ENCODE data around the gene ATP1B1.

ATP1B1 gene

DNA sequence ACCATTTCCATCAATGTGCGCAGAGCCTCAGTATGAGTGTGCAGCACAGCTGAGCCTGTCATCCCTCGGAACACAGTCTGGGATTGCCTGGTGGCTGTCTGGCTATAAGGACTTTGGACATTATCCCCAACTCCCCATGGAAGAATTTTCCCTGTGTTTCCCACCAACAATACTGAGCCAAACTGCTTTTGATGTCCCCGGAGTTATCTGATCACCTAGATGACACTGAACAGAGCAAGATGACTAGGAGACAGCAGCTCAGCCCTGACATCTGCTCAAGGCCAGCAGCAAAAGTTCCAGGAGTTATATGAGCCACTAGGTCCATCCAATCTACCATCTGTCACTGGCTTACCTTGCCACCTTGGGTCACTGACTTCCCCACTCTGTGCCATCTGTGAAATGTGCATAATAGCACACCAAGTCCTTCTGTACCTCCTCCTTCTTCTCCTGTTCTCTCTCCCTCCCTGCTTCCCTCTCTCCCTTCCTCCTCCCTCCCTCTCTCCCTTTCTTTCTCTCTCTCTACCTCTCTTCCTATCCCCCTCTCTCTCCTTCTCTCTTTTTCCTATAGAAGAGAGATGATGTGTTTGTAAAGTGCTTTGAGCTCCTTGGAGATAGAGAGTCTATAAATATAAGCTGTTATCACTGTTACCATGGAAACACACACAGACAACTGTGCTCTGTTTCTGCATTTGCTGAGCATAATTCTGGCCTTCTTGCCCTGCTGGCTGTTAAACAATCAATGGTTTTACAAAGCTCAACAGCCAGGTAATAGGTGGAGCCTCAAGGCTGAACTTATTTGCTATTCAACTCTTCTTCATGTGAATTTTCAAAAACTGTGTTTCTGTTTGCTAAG lies 19.7 kb upstream of the ATP1B1 start:
- no peak for TF ChIP-seq ZNF274 (IDR thresholded peaks at IDR 0.05; ENCODE audit: low read depth, low read length)
- no peak overlapping the region for H3K4me3 ChIP-seq (ENCODE audit: low read length)

DNA sequence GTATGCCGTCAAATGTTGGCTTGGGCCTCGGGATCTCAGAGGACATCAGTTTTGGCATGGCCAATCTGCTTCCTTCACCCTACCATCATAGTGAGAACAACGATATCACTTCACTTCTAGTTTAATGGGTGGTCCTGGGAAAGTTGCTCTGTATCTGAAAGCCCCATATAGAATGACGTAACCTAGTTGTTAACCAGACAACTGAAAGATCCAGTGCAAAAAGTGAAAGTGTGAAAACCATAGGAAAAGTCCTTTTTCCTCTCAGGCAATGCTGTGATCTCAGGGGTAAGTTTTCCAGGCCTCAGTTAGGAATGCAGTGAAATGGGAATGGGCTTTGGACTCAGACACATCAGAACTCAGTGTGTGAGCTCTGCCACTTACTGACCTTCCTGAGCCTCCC lies 18.6 kb upstream of the ATP1B1 start:
- no peak overlapping the region for H3K4me3 ChIP-seq (ENCODE audit: low read length)
- TF ChIP-seq ZNF274 (IDR thresholded peaks at IDR 0.05; ENCODE audit: low read depth, low read length), result no peak

DNA sequence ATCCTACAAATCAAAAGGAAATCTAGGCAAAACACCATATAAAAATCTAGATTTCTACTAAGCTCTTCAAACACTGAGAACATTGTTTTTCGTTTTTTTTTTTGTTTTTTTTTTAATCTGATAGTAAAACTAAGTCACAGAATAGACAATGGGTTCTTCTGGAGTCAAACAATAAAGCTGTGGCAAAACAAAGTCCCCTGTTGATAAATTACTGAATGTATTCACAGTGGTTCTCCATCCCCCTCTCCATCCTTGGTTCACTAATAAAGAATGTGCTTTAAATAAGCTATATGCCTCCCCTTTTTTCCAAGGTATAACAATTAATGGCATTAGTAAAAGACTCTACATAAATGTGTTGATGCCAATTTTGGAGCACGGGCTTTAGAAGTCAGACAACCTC lies 16.7 kb upstream of the ATP1B1 start:
- TF ChIP-seq ZNF274 (IDR thresholded peaks at IDR 0.05; ENCODE audit: low read depth, low read length), result no peak
- H3K4me3 ChIP-seq (ENCODE audit: low read length), result no peak overlapping the region

GRCh38 chr1:169090308-169090899 lies 16.1 kb upstream of the ATP1B1 start:
- H3K4me3 ChIP-seq (ENCODE audit: low read length), result no peak overlapping the region
- no peak for TF ChIP-seq ZNF274 (IDR thresholded peaks at IDR 0.05; ENCODE audit: low read depth, low read length)

DNA sequence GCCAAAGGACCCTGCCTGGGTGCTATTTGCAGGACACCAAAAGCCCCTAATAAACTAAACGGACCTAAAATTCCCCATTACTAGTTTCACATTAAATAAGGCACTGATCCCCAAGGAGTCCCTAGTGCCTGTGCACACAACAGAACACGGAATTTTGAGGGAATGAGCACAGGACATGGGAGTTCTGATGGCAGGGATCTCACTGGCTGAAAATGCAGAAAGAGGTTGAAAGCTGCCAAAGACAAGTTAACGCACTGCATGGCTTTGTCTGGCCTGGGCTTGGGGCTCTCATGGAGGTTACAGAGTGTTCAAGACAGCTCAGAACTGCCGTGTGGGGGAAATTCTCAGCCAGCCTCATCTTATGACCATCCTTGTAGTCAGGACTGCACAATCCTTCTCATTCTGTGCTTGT lies 15.6 kb upstream of the ATP1B1 start:
- no peak overlapping the region for H3K4me3 ChIP-seq (ENCODE audit: low read length)

DNA sequence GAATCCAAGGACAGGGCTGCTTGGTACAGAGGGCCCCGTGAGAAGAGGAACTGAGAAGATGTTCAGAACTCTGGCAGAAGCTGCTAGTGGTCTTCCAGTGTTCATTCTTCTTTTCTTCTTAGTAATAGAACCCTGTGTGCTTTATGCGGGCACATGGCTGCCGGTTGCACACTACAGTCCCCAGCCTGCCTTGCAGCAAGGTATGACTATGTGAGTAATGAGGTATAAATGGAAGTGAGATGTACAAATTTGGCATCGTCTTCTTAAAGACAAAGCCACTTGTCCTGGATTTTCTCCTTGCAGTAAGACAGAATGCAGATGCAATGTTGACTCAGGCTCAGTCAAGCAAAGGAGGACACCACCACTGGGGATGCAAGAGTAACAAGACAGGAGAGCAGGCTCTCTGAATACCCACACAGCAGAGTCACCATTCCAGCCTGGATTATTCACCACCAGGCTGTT lies 15.0 kb upstream of the ATP1B1 start:
- TF ChIP-seq ZNF274 (IDR thresholded peaks at IDR 0.05; ENCODE audit: low read depth, low read length), result no peak
- H3K4me3 ChIP-seq (ENCODE audit: low read length), result no peak overlapping the region

More for the DNA sequence above, 15.6 kb upstream of the ATP1B1 start:
- no peak for TF ChIP-seq ZNF274 (IDR thresholded peaks at IDR 0.05; ENCODE audit: low read depth, low read length)

GRCh38 chr1:169092399-169092798 lies 14.1 kb upstream of the ATP1B1 start:
- TF ChIP-seq ZNF274 (IDR thresholded peaks at IDR 0.05; ENCODE audit: low read depth, low read length), result no peak
- H3K4me3 ChIP-seq (ENCODE audit: low read length), result no peak overlapping the region

- no peak overlapping the region for H3K4me3 ChIP-seq (ENCODE audit: low read length)
- TF ChIP-seq ZNF274 (IDR thresholded peaks at IDR 0.05; ENCODE audit: low read depth, low read length), result no peak
These were observed 11.5 kb upstream of the ATP1B1 start for GRCh38 chr1:169094897-169095569.

DNA sequence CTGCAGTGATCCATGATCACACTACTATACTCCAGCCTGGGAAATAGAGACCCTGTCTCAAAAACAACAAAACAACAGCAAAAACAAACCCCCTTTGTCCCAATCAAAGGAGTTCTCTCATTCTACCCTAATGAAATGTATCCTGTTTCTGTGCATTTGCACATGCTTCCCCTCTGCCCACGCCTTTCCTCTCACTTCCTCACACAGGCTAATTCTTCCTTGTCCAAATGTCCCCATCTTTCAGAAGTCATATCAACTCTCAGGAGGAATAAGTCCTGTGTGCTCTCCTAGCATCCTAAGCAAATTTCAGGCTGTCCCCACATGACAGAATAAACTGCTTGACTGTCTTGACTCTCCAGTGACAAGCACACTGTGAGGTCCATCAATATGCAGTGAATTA lies 8.1 kb upstream of the ATP1B1 start:
- no peak for TF ChIP-seq ZNF274 (IDR thresholded peaks at IDR 0.05; ENCODE audit: low read depth, low read length)

GRCh38 chr1:169099561-169099960 lies 6.9 kb upstream of the ATP1B1 start:
- no peak overlapping the region for H3K4me3 ChIP-seq (ENCODE audit: low read length)
- no peak for TF ChIP-seq ZNF274 (IDR thresholded peaks at IDR 0.05; ENCODE audit: low read depth, low read length)

More for the DNA sequence above, 8.1 kb upstream of the ATP1B1 start:
- H3K4me3 ChIP-seq (ENCODE audit: low read length), result no peak overlapping the region

DNA sequence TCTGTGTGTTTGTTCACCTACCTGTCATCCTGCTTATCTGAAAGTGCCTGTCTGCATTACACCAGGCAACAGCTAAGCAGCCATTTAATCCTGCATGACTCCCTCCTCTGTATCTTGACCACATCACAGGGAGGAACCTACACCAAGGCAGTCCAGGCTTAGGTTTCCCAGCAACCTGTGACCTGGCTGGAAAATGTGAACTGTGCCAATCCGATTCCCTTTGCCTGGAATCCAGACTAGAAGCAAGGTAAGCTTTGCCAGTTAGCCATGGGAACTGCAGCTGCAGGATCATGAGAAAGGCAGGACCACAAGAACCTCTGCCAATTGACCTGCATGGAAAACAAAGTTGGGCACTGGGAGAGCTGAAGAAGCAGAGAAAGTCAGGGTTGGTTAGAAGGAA lies 6.3 kb upstream of the ATP1B1 start:
- no peak for TF ChIP-seq ZNF274 (IDR thresholded peaks at IDR 0.05; ENCODE audit: low read depth, low read length)

DNA sequence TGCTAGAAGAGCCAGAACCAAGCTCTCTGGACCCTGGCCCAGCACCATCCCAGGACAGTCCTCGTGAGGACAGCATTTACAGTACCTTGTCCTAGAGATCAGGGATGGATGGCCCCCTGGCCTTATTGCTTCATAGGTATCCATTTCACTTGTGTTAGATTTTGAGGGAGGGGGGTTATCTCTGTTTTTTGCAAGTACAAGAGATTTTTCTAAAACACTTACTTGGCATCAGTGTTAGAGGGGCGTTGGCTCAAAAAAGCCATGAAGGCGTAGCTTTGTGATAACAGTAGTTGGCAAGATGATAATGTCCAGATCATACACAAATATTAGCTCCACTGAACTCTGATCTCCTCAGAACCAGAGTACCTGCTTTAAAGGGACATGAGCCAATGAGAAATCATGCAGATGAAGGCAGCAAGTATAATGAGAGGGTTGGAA lies 5.8 kb upstream of the ATP1B1 start:
- TF ChIP-seq ZNF274 (IDR thresholded peaks at IDR 0.05; ENCODE audit: low read depth, low read length), result no peak
- H3K4me3 ChIP-seq (ENCODE audit: low read length), result no peak overlapping the region

More for the DNA sequence above, 6.3 kb upstream of the ATP1B1 start:
- no peak overlapping the region for H3K4me3 ChIP-seq (ENCODE audit: low read length)

DNA sequence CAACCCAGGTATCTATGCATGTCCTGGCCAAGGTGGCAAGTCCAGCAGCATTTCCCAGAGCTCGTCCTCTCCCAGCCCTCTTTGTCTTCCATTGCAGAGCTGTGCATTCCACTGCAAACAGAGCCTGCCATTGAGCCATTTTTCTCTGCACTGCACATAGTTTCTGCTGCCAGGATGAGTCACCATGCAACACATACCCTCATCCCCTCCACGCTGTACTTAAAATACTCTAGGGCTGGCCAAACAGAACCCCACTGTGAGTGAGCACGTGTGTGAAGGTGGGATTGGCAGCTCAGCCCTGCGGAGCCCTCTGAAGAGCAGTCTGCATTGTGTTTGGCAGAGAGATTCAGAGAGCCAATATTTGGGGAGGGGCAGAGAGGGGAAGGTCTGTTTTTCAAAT lies 3.9 kb upstream of the ATP1B1 start:
- TF ChIP-seq ZNF274 (IDR thresholded peaks at IDR 0.05; ENCODE audit: low read depth, low read length), result no peak
- no peak overlapping the region for H3K4me3 ChIP-seq (ENCODE audit: low read length)

DNA sequence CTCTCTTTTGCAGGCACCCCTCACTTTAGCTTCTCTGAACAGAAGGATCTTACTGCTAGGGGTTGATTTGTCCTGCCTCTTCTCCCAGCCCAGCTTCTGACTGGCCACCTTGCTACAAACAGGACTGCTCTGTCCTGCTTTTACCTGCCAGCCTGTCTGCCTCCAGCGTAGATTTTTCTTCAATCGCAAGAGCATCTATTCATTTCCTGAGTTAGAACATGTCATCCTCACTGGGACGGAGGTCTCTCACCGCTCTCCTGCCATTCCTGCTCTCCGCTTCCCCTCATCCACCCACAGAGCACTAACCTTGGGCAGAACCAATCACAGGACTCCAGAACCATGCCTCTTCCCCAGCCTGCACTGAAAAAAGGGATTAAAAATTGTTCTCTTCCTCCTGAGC lies 3.5 kb upstream of the ATP1B1 start:
- no peak overlapping the region for H3K4me3 ChIP-seq (ENCODE audit: low read length)

GRCh38 chr1:169103480-169103893 lies 3.0 kb upstream of the ATP1B1 start:
- no peak for TF ChIP-seq ZNF274 (IDR thresholded peaks at IDR 0.05; ENCODE audit: low read depth, low read length)
- H3K4me3 ChIP-seq (ENCODE audit: low read length), result no peak overlapping the region

More for the DNA sequence above, 3.5 kb upstream of the ATP1B1 start:
- no peak for TF ChIP-seq ZNF274 (IDR thresholded peaks at IDR 0.05; ENCODE audit: low read depth, low read length)

Data from GM08714 (cell line).